Stimulated activated CD8-positive, alpha-beta memory T cell treated with anti-CD3 and anti-CD28 coated beads, Interleukin-2, amount 100 ng/mL, for 1 hour (primary cell): ENCODE data around the gene ACP6.

Experiments used
- DNase-seq, 2 donors: peaks; one replicate each; pipeline ENCODE4 v3.0.0-alpha.2; 2020; ENCODE audit warnings: low read depth in 2 of 2

Gene ACP6

DNA sequence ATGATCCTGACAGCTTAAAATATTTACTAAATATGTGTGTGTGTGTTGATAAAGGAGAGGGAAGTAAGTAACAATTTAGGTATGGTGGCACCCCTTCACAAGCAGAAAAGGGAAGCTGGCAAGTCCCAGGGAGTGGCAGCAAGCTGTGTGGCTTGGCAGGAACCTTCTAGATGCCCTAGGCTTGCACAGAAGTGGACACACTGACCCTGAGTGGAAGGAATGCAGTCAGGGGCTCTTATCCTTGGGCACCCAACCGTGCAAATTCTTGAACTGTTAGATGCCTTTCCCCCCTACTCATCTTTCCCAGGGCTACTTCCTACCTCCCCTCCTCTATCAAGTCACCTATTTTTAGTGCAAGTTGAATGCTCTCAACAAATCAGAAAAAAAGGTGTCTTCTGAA is 18.9 kb downstream of the ACP6 start:
- DNase-seq, result no peak

DNA sequence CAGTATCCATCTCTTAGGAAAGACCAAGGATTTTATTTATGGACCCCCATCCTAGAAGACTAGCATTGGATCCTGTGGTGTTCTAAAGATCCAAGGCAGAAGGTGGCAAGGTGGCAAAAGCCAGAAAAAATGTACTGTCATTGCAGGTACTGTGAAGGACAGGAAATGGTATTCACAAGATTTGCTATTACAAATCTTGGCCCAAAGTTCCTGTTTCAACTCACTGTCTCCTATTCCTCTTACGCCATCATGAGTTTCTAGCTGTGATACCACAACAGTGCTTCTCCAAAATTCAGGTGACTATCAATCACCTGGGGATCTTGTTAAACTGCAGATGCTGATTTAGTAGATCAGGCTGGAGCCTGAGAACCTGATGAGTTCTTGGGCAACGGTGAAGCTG is 21.4 kb downstream of the ACP6 start:
- DNase-seq, result no peak

DNA sequence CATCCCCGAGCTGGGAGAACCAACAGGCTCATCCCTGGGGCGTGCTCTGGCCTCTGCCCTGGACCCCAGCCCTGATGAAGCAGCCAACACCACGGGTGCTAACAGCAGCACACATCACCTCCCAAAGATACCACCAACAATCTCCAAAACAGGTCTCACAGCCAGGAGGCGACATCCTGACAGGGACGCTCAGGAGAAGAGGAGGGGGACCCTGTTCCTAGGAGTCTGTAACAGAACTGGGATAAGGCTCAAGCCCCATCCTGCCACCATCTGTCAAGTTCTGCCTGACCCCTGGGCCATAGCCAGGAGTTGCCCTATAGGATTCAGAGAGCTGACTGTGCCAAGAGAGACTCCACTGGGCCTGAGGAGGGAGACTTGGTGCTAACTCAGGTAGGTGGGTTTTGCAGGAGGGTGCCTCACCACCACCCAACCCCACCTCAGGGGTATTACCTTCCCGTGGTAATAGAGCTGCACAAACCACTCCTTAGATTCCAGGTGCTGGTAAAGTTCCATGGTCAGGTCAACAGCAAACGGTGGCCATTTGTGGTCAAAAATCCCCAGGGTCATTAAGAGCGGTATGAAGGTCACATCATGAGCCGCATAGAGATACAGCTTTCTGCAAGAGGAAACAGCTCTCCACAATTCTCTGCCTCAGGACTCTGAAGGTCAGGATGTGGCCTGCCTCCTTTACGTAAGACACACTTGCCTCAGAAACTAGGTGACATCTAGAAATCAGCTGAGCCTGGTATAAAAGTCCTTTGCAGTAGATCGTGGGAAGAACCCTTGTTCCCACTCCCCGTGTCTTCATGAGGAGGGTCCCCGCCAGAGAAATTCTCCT is 22.3 kb downstream of the ACP6 start:
- DNase-seq, result no peak

DNA sequence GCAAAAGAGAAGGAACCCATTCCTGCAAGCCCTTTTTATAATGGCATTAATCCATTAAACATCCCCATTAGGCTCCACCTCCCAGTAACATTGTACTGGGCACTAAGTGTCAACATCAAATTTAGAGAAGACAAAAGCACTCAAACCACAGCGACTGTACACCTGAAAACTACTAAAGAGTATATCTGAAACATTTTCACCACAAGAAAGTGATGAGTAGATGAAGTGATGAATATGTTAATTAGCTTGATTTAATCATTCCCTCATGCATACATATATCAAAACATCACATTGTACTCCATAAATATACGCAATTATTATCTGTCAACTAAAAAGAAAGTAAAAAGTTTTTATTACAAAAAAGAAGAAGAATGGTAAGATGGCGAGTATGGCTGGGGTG is 26.4 kb downstream of the ACP6 start:
- no peak for DNase-seq

DNA sequence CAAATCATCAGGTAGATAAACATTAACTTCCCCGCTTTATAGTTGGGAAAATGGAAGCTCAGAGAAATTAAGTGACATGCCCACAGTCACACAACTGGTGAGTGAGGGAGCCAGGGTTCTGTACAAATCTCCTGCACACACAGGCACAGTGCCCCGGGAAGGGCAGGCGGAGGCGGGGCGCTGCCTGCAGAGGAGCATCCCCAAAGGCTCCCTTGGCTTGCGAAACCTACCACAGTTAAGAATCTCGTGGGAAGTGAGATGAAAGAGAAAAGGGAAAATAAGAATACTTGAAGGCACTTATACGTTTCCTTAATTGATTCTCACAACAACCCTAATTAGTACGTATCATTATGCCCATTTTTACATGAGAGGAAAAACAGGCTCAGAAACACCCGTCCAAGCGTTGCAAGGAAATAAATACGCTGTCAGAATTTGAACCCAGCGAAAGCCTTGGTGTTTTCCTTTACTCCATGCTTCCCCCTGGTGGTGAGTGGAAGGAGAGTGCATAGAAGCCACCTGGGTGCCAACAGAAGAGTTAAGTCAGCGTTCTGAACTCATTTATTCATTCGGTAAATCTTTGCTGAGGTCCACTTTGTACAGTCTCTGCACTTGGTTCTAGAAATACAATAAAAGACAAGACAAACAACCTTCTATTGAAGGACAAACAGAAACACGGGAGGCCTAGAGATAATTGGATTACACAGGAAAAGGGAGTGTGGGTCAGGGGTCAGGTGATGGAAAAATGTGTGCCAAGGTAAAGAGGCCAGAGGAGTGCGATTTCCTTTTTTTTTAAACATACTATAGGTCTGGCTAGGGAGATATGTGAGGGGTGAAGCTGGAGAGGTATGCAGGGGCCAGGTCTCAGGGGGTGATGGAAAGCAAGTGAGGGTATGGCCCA is 28.4 kb downstream of the ACP6 start:
- DNase-seq, result peak in 1 of 2 donors; percentile 21

DNA sequence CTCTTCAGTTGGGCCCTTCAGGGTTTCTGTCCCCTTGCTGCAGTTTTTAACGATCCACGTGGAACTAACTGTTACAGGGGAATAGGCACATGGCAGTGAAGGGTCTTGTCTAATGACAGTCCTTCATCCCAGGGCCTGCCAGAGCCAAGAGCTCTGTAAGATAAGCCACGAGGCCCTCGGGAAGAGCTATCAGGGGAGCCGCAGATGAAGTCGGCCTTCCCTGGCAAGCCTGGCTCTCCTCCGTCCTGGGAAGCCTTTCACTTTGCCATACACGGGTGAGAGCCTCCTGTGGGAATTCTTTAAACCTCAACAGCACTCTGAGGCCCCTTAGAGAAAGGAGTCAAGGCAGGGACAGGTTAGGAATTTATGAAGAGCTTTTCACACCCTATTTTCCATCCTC is 29.0 kb downstream of the ACP6 start:
- DNase-seq, result no peak

DNA sequence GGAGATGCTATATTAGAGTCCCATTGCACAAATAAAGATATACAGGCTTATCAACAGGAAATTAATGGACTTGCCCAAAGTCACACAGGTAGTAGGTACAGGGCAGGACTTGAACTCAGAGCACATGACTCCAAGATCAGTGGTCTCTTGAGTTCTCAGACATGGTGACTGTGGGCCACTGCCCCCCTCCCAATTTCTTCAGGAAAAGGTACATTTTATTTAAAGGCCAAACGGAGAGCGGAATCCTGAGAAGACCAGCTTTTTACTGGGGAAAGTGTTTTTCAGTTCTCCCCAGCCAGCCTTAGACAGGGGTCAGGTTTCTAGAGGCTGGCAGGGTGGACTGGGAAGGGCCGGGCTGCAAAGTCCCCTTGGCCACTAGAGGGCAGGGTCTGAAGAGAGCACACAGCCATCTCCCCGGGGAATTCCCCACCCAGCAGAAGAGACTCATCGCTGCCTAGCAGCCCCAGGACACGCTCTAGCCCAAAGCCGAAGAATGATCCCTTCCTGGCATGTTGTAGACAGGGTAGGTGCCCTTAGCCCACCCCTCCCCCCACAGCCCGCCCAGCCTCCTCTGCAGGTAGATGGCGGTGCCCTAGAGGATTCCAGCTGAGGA is 29.7 kb downstream of the ACP6 start:
- peak; percentile 42 to 57 for DNase-seq

DNA sequence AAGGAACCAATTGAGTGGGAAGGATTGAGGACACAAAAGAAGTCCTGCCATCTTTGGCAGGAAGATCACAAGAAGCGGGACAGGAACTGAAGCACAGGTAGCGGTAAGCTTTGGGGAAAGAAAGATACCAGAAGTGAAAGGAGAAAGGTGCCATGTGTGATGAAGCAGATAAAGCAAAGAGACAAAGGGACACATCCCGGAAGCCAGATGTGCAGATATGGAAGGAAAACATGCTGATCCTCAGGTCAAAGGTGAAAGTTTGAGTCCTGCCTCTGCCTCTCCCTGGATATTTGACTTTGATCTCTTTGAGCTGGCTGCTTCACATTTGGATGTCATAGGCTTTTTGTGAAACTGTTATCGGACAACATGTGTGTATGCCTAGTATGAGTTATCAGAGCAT is 34.0 kb downstream of the ACP6 start:
- no peak for DNase-seq

DNA sequence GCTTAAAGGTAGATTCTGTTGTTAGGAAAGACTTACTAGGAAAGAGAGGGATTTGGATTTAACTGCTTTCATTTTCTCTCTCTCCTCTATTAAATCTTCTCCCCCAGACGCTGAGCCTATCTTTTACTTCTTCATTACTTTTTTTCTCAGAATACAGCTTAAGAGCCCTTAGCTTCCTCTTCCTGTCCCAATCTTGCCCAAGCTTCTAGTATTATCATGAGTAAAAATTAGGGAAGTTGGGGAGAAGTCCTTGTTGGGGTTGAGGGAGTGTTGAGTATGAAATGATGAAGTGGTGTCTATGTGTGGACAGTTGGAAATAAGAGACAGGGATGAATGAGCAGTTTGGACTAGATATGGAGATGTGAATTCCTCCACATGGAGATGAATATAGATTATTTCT is 35.0 kb downstream of the ACP6 start:
- DNase-seq, result no peak

DNA sequence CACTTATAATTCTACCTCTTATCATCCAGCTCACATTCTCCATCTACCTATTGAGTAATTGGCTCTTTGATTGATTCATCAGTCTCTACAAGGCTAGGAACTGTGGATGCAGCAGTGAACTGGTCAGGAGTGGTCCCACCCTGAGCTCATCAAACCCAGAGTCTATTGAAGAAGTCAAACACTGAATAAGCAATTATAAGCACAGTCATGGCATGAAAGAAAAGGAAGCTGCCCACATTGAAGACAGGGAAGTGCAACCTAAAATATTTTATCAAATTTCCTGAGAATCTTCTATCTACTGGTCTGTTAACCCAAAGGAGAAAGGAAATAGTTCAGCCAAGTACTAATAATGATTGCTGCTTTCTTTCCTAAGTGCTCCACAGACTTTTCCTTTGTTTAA is 35.7 kb downstream of the ACP6 start:
- DNase-seq, result no peak

DNA sequence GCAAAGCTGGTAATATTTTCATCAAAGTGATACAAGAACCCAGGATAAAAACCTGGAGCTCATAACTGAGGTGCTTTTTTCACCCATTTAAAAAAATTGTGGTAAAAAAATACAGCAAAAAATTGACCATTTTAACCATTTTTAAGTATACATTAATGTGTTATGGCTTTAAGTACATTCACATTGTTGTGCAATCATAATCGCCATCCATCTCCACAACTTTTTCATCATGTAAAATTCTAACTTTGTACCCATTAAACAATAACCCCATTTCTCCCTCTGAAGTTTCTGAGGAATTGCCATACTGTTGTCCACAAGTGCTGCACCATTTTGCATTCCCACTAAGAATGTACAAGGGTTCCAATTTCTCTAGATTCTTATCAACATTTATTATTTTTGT is 36.6 kb downstream of the ACP6 start:
- DNase-seq, result no peak

DNA sequence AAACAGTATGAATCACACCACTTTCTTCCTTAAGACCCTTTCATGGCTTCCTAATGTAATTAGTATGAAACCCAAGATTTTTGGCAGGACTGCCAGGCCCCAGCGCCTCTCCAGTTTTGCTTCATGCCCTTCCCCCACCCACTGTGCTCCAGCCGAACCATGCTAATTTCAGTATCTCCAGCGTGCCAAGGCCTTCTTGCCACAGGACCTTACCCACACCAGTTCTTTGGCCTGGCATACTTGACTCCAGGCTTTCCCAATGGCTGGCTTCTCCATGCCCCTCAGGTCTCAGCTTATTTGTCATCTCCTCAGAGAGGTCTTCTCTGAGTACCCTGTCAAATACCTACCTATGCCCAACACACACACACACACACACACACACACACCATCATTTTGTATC is 38.5 kb downstream of the ACP6 start:
- DNase-seq, result no peak

DNA sequence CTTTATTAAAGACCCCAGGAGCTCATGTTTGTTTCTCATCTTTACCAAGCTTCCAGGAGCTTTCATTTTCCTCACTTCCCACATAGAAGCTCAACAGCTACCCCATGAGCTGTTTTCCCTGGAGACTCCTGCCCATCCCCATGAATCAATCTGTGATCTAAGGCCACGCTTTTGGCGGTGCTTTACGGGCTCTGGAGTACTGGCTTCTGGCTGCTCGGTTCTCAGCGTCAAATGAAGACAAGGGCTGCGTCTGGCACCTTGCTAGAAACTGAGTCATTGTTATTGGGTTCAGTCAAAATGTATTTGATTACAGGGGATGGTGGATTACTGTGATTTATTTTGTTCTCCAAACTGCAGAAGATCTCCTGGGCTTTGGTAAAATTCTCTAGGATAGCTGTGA is 39.9 kb downstream of the ACP6 start:
- no peak for DNase-seq

DNA sequence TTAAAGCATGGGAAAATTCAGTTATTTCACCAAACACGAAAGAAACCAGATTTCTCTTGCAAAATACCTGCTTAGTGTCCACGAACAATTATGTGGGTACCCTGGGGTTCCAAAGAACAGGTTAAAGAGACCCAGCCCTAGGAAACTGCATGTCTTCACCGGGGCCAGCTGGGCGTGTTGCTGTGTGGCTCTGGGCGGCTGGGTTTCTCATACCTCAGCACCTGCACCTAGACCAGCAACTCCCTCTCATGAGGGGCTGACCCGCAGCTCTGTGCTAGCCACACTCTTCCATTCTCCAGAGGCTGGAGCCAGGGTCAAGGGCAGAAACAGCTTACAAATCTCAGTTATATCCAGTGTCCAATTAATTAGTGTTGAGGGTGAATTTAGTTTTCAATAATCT is 40.3 kb downstream of the ACP6 start:
- no peak for DNase-seq

DNA sequence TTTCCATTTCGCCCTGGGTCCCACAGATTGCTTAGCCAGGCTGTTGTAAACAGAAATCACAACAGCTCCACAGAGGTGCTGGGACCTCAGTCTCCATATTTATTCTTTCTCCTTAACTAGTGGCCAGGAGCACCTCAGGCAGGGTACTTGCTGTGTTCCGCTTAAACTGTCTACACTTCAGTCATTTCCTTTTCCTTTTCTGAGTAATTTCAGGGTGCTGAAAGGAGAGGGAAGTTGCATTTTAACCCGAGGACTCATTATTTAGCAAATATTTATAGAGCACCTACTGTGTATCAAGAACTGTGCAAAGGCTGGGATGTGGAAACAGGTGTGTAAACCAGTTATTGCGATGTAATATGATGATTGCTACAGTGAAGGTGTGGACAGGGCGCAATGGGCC is 41.9 kb downstream of the ACP6 start:
- DNase-seq, result no peak

DNA sequence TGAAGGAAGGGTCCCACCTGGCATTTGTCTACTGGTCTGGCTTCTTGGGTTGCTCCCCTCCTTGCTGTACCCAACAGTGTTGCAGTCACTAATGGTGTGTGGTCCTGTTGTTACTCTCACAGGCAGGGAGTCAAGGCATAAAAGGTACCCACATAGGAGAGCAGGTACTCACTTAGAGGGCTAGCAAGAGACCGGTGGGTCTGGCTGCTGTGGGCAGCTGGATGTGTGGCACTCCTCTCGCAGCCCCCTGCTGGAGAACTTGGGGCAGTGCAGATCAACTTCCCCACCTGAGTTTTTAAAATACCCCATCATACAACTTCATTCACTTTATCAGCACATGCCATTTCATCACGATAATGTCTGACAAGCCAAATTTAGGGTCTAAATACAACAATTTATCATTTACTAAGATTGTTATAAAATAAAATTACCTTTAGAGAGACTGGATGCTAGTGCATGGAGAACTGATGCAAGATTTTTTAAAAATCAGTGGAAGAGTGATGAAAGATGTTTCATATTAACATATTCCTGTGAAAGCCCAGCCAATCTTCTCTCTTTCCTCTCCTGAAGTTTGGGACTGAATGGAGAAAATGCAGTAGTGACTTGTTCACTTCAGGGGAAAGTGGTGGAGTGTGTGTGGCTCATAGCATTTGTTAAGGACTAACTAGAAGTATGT is 42.8 kb downstream of the ACP6 start:
- DNase-seq, result peak in 1 of 2 donors; percentile 32

DNA sequence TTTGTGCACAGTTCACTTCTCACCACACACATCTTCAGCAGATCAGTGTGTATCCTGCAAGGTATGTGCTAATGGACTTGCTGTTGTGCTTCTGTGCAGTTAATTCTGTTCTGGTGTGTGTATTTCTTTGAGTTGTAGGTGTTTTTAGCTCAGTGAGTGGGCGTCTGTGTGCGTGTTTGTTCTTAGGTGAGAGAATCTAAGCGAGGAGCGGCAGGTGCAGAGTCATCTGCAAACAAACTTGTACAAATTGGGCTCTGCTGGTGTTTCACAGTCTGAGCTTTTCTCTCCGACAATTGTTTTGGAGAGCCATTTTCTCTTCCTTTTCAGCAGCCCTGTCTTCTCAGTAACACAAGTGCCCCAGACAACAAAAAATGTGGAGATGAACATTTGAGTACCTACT is 43.6 kb downstream of the ACP6 start:
- DNase-seq, result no peak

DNA sequence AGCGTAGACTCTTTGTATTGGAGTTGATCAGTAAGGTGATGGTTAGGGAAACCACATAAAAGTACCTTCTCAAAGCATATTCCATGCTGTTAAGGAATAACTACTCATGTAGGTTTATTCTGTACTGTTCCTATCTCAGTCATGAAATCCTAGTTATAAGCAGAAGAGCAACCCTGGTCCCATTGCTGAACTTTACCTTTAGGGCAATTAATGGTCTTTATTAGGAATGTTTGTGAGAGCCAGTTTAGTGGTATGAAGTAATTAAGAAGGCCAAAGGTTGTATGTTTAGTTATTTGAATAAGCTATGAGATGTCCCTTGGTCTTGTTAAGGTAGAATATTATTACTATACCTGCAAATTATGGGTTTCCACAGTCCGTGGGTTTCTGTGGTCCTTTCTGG is 44.0 kb downstream of the ACP6 start:
- no peak for DNase-seq

DNA sequence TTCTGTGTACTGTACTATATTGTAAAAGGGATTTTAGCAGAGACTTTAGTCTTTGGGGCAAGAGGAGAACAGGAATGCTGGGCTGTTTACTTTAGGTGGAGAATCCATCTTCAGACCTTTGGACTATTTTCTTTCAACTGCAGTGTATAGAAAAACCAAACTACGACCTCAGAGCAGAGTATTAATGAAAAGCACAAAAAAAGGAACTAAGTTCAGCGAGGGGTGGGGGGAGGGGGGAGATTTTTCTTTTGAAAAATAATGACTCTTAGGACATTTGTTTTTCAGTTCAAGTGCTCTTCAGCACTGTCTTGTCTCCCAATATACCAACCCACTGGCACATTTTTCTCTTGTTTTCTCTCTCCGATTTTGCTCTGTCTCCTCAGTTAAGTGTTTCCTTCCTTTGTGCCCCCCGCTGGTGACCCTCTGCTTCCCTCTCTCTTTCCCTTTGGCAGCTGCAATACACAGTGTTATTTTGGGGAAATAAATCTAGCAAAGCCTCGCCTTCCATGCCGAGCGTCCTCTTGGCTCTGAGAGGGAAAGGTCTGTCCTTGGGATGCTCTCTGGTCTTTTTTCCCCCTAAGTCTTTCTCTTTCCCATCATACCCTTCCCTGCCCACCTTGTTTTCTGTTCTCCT is 44.8 kb downstream of the ACP6 start:
- no peak for DNase-seq

DNA sequence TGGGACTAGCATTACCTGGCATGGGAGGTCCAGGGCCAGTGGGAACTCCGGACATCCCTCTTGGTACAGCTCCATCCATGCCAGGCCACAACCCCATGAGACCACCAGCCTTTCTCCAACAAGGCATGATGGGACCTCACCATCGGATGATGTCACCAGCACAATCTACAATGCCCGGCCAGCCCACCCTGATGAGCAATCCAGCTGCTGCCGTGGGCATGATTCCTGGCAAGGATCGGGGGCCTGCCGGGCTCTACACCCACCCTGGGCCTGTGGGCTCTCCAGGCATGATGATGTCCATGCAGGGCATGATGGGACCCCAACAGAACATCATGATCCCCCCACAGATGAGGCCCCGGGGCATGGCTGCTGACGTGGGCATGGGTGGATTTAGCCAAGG is 45.8 kb downstream of the ACP6 start:
- no peak for DNase-seq

DNA sequence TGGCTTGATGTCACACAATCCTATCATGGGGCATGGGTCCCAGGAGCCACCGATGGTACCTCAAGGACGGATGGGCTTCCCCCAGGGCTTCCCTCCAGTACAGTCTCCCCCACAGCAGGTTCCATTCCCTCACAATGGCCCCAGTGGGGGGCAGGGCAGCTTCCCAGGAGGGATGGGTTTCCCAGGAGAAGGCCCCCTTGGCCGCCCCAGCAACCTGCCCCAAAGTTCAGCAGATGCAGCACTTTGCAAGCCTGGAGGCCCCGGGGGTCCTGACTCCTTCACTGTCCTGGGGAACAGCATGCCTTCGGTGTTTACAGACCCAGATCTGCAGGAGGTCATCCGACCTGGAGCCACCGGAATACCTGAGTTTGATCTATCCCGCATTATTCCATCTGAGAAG is 46.3 kb downstream of the ACP6 start:
- DNase-seq, result no peak

DNA sequence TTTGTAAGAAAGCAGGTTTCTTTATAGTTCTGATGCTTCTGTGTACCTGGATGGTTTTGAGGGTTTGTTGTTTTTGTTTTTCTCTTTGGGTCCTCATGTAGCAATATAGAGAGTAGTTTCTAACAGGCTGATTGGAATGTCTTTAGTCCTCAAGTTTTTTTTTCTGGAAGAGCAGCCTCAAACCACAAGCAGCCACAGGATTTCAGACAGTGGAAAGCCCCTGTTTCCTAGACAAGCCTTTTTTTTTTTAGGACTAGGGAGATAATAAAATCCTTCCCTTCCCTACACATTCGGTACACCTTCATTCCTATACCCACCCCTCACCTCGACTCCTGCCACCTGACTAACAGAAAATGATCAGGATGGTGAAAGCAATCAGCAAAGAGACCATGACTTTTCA is 47.6 kb downstream of the ACP6 start:
- DNase-seq, result no peak
